ENCODE measurements around the gene SYNGR2. TPM values are rescaled to one million over a fixed set of nuclear protein-coding genes. Genes with fewer than 3 reads are reported as not detected.

SYNGR2 gene
- polyA plus RNA-seq, 1 donor (not counting 4 experiments of a cell fraction or from before 2014, with no cell fraction given) = 103 TPM

DNA sequence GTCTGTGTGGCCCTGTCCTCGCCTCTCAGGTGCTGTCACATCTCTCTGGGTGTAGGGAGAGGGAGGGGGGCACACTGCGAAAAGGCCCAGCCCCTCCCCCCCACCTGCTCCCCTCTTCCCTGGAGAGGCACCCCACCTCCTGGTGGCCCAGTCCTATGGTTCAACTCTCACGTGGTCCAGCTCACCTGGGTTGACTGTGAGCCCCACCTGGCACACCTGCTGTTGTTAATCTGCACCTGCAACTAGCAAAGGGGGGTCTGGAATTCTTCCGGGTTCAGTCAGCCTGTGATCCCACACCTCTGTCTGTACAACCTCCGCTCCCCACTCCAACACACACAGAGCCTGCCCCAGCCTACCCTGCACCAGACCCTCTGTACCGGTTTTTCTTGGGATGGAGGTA, 2.0 kb upstream of the SYNGR2 start:
- Histone ChIP-seq H3K36me3 (ENCODE audit: control insufficient read depth in 2 of 2, extremely low read depth in 1 of 2, insufficient read depth in 2 of 2, low read length in 2 of 2) (peaks cover under 1 to 4% of the 10 kb centered on the region in 2 experiments), H3K4me3 (ENCODE audit: control insufficient read depth in 2 of 3, extremely low read depth in 1 of 3, insufficient read depth in 2 of 3, low read depth in 1 of 3, low read length in 3 of 3) (no peak overlapping the region), H3K9me1 (ENCODE audit: control insufficient read depth, extremely low read depth, insufficient read depth, low read length) (no peaks in the 10 kb centered on the region), H3K27ac (ENCODE audit: control insufficient read depth, insufficient read depth, low read length) (no peak overlapping the region), H3K27me3 (ENCODE audit: control insufficient read depth, extremely low read depth, insufficient read depth, low read length) (no peaks in the 10 kb centered on the region), H3K79me2 (ENCODE audit: control insufficient read depth, insufficient read depth, low read length) (no peaks in the 10 kb centered on the region), H3K4me1 (ENCODE audit: control insufficient read depth, extremely low read depth, insufficient read depth, low read length) (peaks cover 18% of the 10 kb centered on the region), H2AFZ (ENCODE audit: control insufficient read depth, low read length) (no peak overlapping the region), H3K9me3 (ENCODE audit: control insufficient read depth, low read depth, low read length) (no peaks in the 10 kb centered on the region), H3K9ac (ENCODE audit: control insufficient read depth, extremely low read depth, insufficient read depth, low read length) (no peak overlapping the region), H3K4me2 (ENCODE audit: control insufficient read depth, extremely low read depth, insufficient read depth, low read depth, low read length) (no peak overlapping the region), H4K20me1 (ENCODE audit: control insufficient read depth, extremely low read depth, insufficient read depth, low read length) (no peaks in the 10 kb centered on the region)
- DNase-seq (ENCODE audit: low read depth, low spot score) = no peak
- no peak for TF ChIP-seq CTCF (optimal IDR thresholded peaks at IDR 0.05 in 1 of 3, IDR thresholded peaks at IDR 0.05 in 1 of 3, conservative IDR thresholded peaks at IDR 0.05 in 1 of 3; ENCODE audit: extremely low read depth in 1 of 3, insufficient read depth in 2 of 3, low read length in 3 of 3)
- TF ChIP-seq EZH2 (IDR thresholded peaks at IDR 0.05; ENCODE audit: low read length) = no peak
- no peak for FAIRE-seq
- dilution Hi-C loops (cut with MboI; ENCODE audit: extremely low pct_ligation_motif_present, low sequenced_read_pairs) = no loop called here

DNA sequence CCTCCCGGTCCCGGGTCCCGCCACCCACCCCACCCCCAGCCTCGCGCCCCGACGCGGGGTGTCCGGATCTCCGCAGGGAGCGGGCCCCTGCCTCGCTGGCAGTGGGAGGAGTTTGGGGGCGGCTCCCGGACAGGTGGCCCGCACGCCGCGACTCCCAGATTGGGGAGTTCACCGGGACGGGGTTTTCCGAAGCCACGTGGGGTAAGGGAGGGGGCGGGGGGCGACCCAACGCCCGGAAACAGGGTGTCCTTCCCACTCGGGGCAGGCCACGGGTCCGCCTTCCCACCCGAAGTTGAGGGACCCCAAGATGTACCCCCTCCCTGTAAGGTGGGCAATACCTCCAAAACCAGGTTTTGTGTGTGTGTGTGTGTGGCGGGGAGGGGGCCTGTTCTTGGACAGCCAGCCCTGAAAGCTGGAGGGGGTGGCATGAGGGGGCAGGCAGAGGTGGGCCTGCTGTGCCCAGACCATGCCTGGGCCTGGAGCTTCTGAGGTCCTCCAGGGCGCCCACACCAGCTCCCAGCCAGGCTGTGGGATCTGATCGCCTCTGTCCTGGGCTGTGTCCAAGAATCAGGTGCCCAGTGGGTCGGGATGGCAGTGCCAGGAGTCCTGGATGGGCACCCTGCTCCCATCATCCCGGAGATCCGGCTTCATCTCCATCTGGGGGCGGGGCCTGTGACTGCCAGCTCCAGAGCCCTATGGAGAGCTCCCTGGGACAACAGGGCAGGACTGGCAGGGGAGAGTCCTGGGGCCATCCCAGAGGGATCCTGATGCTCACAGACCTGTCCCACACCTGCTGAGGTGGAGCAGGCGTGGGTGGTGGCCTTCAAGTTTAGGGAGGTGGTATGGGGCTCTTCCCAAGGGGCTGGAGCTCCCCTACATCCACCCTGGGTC, 767 bp downstream of the SYNGR2 start:
- Histone ChIP-seq H2AFZ (ENCODE audit: control insufficient read depth, low read length) (no peak overlapping the region), H3K36me3 (ENCODE audit: control insufficient read depth in 2 of 2, extremely low read depth in 1 of 2, insufficient read depth in 2 of 2, low read length in 2 of 2) (peaks cover 12 to 14% of the 10 kb centered on the region in 2 experiments), H3K9ac (ENCODE audit: control insufficient read depth, extremely low read depth, insufficient read depth, low read length) (peak overlapping the region; percentile 72), H3K4me3 (ENCODE audit: control insufficient read depth in 2 of 3, extremely low read depth in 1 of 3, insufficient read depth in 2 of 3, low read depth in 1 of 3, low read length in 3 of 3) (peak overlapping the region; percentile 61 to 76 (median 68)), H3K9me1 (ENCODE audit: control insufficient read depth, extremely low read depth, insufficient read depth, low read length) (no peaks in the 10 kb centered on the region), H3K9me3 (ENCODE audit: control insufficient read depth, low read depth, low read length) (no peaks in the 10 kb centered on the region), H4K20me1 (ENCODE audit: control insufficient read depth, extremely low read depth, insufficient read depth, low read length) (no peaks in the 10 kb centered on the region), H3K4me1 (ENCODE audit: control insufficient read depth, extremely low read depth, insufficient read depth, low read length) (peaks cover 22% of the 10 kb centered on the region), H3K79me2 (ENCODE audit: control insufficient read depth, insufficient read depth, low read length) (no peaks in the 10 kb centered on the region), H3K4me2 (ENCODE audit: control insufficient read depth, extremely low read depth, insufficient read depth, low read depth, low read length) (peak overlapping the region; percentile 73), H3K27me3 (ENCODE audit: control insufficient read depth, extremely low read depth, insufficient read depth, low read length) (no peaks in the 10 kb centered on the region), H3K27ac (ENCODE audit: control insufficient read depth, insufficient read depth, low read length) (no peak overlapping the region)
- no peak for TF ChIP-seq CTCF (optimal IDR thresholded peaks at IDR 0.05 in 1 of 3, IDR thresholded peaks at IDR 0.05 in 1 of 3, conservative IDR thresholded peaks at IDR 0.05 in 1 of 3; ENCODE audit: extremely low read depth in 1 of 3, insufficient read depth in 2 of 3, low read length in 3 of 3)
- DNase-seq (ENCODE audit: low read depth, low spot score) = no peak
- FAIRE-seq = no peak
- dilution Hi-C loops (cut with MboI; ENCODE audit: extremely low pct_ligation_motif_present, low sequenced_read_pairs) = no loop called here
